ENCODE results near the gene DNASE1L3. TPM values are rescaled to one million over a fixed set of nuclear protein-coding genes. Genes with fewer than 3 reads are reported as not detected.

Gene DNASE1L3
- total and polyA plus RNA-seq, 2 donors (not counting 3 experiments of a cell fraction or from before 2014, with no cell fraction given) = 0.95 to 1.3 TPM

DNA sequence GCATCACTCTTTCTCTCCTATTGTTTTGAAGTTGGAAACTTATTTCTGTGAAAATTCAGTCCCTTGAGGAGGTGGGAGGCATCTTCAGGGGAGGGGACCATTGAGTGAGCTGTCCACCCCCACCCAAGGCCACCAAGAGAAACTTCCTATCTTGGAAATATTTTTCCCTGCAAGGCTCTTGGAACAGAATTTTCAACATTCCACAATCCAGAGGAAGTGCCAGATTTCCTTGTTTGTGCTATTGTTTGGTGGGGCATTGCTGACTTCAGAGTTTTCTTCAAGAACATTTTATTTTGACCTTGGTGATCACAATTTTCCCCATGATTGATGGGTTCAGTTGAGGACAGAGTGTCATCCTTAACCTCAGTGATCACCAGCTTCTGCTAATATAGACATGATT is 12.0 kb downstream of the DNASE1L3 start:
- H3K27ac ChIP-seq (ENCODE audit: insufficient read depth, low read depth, low read length) = peak overlapping the region; percentile 52
- H3K4me3 ChIP-seq (replicated peaks in 1 of 3; ENCODE audit: insufficient read depth in 1 of 3, low read depth in 1 of 3, low read length in 3 of 3) = no peak overlapping the region
- no peaks in the 10 kb centered on the region for H3K9me1 ChIP-seq (replicated peaks; ENCODE audit: control insufficient read depth, extremely low read depth, insufficient read depth, low read length)
- H3K27me3 ChIP-seq (ENCODE audit: control insufficient read depth in 2 of 2, insufficient read depth in 2 of 2, low read length in 2 of 2) = no peaks in the 10 kb centered on the region
- FAIRE-seq = peak; percentile 85
- peaks cover 21% of the 10 kb centered on the region for H3K4me1 ChIP-seq (ENCODE audit: control insufficient read depth, extremely low read depth, insufficient read depth, low read length)
- H3K4me2 ChIP-seq (ENCODE audit: insufficient read depth, low read length) = peak overlapping the region; percentile 69
- CTCF ChIA-PET = interaction anchor here (0.7 to 6.6 kb wide), 3 partner anchors 9 to 19 kb away, joined by 3 to 37 read pairs (median 23); no protein-coding TSS in a partner anchor
- TF ChIP-seq, protein P1, sequence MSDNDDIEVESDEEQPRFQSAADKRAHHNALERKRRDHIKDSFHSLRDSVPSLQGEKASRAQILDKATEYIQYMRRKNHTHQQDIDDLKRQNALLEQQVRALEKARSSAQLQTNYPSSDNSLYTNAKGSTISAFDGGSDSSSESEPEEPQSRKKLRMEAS (IDR thresholded peaks at IDR 0.05; ENCODE audit: insufficient read depth, insufficient read length) = no peak
- no peak for TF ChIP-seq GATA2 (IDR thresholded peaks at IDR 0.05; ENCODE audit: insufficient read depth, insufficient read length, low read depth, low read length)
- no peak for TF ChIP-seq JUN (IDR thresholded peaks at IDR 0.05; ENCODE audit: borderline replicate concordance, insufficient read depth, insufficient read length, low read depth)
- TF ChIP-seq POLR2A (IDR thresholded peaks at IDR 0.05; ENCODE audit: low read depth, low read length) = no peak
- TF ChIP-seq, protein P2, sequence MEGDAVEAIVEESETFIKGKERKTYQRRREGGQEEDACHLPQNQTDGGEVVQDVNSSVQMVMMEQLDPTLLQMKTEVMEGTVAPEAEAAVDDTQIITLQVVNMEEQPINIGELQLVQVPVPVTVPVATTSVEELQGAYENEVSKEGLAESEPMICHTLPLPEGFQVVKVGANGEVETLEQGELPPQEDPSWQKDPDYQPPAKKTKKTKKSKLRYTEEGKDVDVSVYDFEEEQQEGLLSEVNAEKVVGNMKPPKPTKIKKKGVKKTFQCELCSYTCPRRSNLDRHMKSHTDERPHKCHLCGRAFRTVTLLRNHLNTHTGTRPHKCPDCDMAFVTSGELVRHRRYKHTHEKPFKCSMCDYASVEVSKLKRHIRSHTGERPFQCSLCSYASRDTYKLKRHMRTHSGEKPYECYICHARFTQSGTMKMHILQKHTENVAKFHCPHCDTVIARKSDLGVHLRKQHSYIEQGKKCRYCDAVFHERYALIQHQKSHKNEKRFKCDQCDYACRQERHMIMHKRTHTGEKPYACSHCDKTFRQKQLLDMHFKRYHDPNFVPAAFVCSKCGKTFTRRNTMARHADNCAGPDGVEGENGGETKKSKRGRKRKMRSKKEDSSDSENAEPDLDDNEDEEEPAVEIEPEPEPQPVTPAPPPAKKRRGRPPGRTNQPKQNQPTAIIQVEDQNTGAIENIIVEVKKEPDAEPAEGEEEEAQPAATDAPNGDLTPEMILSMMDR (IDR thresholded peaks at IDR 0.05; ENCODE audit: extremely low read depth in 1 of 2, insufficient read depth in 1 of 2, low read depth in 1 of 2, low read length in 2 of 2) = no peak
- no peak for TF ChIP-seq POLR2AphosphoS5 (IDR thresholded peaks at IDR 0.05; ENCODE audit: insufficient read depth, low read depth, low read length)
- TF ChIP-seq MYC (IDR thresholded peaks at IDR 0.05; ENCODE audit: low read depth, low read length) = no peak
- no peak for TF ChIP-seq EZH2 (IDR thresholded peaks at IDR 0.05; ENCODE audit: borderline replicate concordance, low read depth, low read length, severe bottlenecking)
- H3K9me3 ChIP-seq (replicated peaks; ENCODE audit: control insufficient read depth, insufficient read depth, low read length) = no peaks in the 10 kb centered on the region
- H2AFZ ChIP-seq (ENCODE audit: low read depth, low read length) = peak overlapping the region; percentile 61
- H4K20me1 ChIP-seq (replicated peaks; ENCODE audit: control insufficient read depth, extremely low read depth, insufficient read depth, low read length) = no peaks in the 10 kb centered on the region
- intact Hi-C loops (cut with micrococcal nuclease) = loop anchor here (1.0 kb wide), 1 partner anchor 18 kb away; no protein-coding TSS in a partner anchor
- H3K79me2 ChIP-seq (ENCODE audit: control insufficient read depth, insufficient read depth, low read length) = no peaks in the 10 kb centered on the region
- peak overlapping the region; percentile 18 for H3K9ac ChIP-seq (replicated peaks; ENCODE audit: extremely low read depth, insufficient read depth, low read length)
- BruUV-seq (replicated peaks) = no TSS peak
- DNase-seq (ENCODE audit: low read depth, low spot score) = peak; percentile 79
- dilution Hi-C loops (cut with MboI; ENCODE audit: extremely low pct_ligation_motif_present, low sequenced_read_pairs) = loop anchor here (10.0 kb wide), 1 partner anchor 106 kb away; the partner anchor contains the start of genes HTD2 and RPP14
- no peaks in the 10 kb centered on the region for H3K36me3 ChIP-seq (ENCODE audit: control insufficient read depth in 2 of 2, extremely low read depth in 1 of 2, insufficient read depth in 2 of 2, low read length in 2 of 2)
- POLR2A ChIA-PET = no interaction called here

All from endothelial cell of umbilical vein (primary cell).